Neural progenitor cell (in vitro differentiated cells): ENCODE measurements around the gene G3BP1.

Experiments used
- EZH2 ChIP-seq: fragments of 200-600 bp; sonication (generic); IDR thresholded peaks from 2 replicates; pipeline ENCODE4 v1.6.1; 2017; ENCODE audit warnings: antibody characterized with exemption, mild to moderate bottlenecking, moderate library complexity
- EZH2phosphoT487 ChIP-seq: fragments of 200-600 bp; sonication (generic); IDR thresholded peaks from 2 replicates; pipeline ENCODE4 v1.6.1; 2017; ENCODE audit warnings: antibody characterized with exemption

DNA sequence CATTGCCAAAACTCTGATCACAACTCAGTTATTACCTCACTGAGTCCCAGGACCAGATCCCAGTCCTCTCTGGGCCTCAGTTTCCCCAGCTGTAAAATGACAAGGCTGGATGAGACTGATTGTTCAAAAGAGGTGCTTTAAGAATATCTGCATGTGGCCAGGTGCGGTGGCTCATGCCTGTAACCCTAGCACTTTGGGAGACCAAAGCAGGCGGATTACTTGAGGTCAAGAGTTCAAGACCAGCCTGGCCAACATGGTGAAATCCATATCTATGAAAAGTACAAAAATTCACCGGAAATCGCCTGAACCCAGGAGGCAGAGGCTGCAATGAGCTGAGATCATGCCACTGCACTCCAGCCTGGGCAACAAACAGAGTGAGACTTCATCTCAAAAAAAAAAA is 21.6 kb upstream of the G3BP1 start:
- TF ChIP-seq EZH2phosphoT487 (no peak), EZH2 (no peak)
